H9 (cell line): ENCODE data around the gene APBB2. TPM values are rescaled to one million over a fixed set of nuclear protein-coding genes. Genes with fewer than 3 reads are reported as not detected.

Experiments
- DNase-seq: peaks from one replicate; pipeline ENCODE4 v3.0.0-alpha.2; 2017
- H2AFZ ChIP-seq: one replicate; pipeline ENCODE4 v1.6.1; 2013; ENCODE audit warnings: mild to moderate bottlenecking, low read length, control low read depth, moderate library complexity
- H2AK5ac ChIP-seq: 2 replicates; pipeline ENCODE4 v1.6.1; 2013; ENCODE audit warnings: low read length, control low read depth, mixed read lengths; ENCODE audit not compliant: insufficient read length
- H2BK120ac ChIP-seq: one replicate; pipeline ENCODE4 v1.6.1; 2013; ENCODE audit warnings: low read depth, mild to moderate bottlenecking, low read length, control low read depth, inconsistent platforms; ENCODE audit not compliant: poor library complexity, severe bottlenecking
- H2BK12ac ChIP-seq: 2 replicates; pipeline ENCODE4 v1.6.1; 2013; ENCODE audit warnings: low read length, control low read depth, mixed read lengths, low read depth; ENCODE audit not compliant: insufficient read length
- H2BK15ac ChIP-seq: 2 replicates; pipeline ENCODE4 v1.6.1; 2013; ENCODE audit warnings: low read depth, low read length, control low read depth
- H2BK20ac ChIP-seq: one replicate; pipeline ENCODE4 v1.6.1; 2013; ENCODE audit warnings: low read depth, mild to moderate bottlenecking, low read length, control low read depth, inconsistent platforms; ENCODE audit not compliant: poor library complexity, severe bottlenecking
- H2BK5ac ChIP-seq: 2 replicates; pipeline ENCODE4 v1.6.1; 2013; ENCODE audit warnings: low read length, control low read depth, mixed read lengths; ENCODE audit not compliant: insufficient read length
- H3K14ac ChIP-seq: 2 replicates; pipeline ENCODE4 v1.6.1; 2013; ENCODE audit warnings: low read length, control low read depth; ENCODE audit not compliant: insufficient read depth
- H3K18ac ChIP-seq: 2 replicates; pipeline ENCODE4 v1.6.1; 2013; ENCODE audit warnings: low read depth, mild to moderate bottlenecking, mixed read lengths, low read length, control low read depth; ENCODE audit not compliant: insufficient read length
- H3K23ac ChIP-seq: 2 replicates; pipeline ENCODE4 v1.6.1; 2013; ENCODE audit warnings: low read length, control low read depth, mixed read lengths, low read depth; ENCODE audit not compliant: insufficient read length
- H3K23me2 ChIP-seq: 2 replicates; pipeline ENCODE4 v1.6.1; 2013; ENCODE audit warnings: low read depth, mild to moderate bottlenecking, mixed read lengths, low read length, control low read depth; ENCODE audit not compliant: insufficient read length, poor library complexity, severe bottlenecking
- H3K27ac ChIP-seq: 2 replicates; pipeline ENCODE4 v1.5.1; 2013; ENCODE audit warnings: low read length, control low read depth, mixed read lengths, low read depth; ENCODE audit not compliant: insufficient read length
- H3K27me3 ChIP-seq: 2 replicates; pipeline ENCODE4 v1.6.1; 2013; ENCODE audit warnings: low read length, control low read depth, inconsistent platforms; ENCODE audit not compliant: insufficient read depth
- H3K4ac ChIP-seq: 2 replicates; pipeline ENCODE4 v1.6.1; 2013; ENCODE audit warnings: low read depth, mild to moderate bottlenecking, control low read depth, inconsistent platforms, low read length, moderate library complexity
- H3K4me1 ChIP-seq: 2 replicates; pipeline ENCODE4 v1.6.1; 2013; ENCODE audit warnings: low read length, control low read depth, inconsistent platforms; ENCODE audit not compliant: insufficient read depth
- H3K4me2 ChIP-seq: 2 replicates; pipeline ENCODE4 v1.6.1; 2013; ENCODE audit warnings: low read length, control low read depth, mixed read lengths; ENCODE audit not compliant: insufficient read length, insufficient read depth
- H3K56ac ChIP-seq: 2 replicates; pipeline ENCODE4 v1.6.1; 2013; ENCODE audit warnings: low read depth, mild to moderate bottlenecking, mixed read lengths, low read length, control low read depth; ENCODE audit not compliant: insufficient read length
- H3K79me1 ChIP-seq: 2 replicates; pipeline ENCODE4 v1.6.1; 2013; ENCODE audit warnings: low read depth, mild to moderate bottlenecking, moderate library complexity, low read length, control low read depth, inconsistent platforms; ENCODE audit not compliant: insufficient read depth, poor library complexity, severe bottlenecking
- H3K79me2 ChIP-seq: 2 replicates; pipeline ENCODE4 v1.6.1; 2013; ENCODE audit warnings: low read length, control low read depth, inconsistent platforms; ENCODE audit not compliant: insufficient read depth
- H3K9ac ChIP-seq: 2 replicates; pipeline ENCODE4 v1.6.1; 2013; ENCODE audit warnings: low read length, control low read depth, mixed read lengths; ENCODE audit not compliant: insufficient read length; ENCODE audit errors: extremely low read depth
- H3K9me3 ChIP-seq: one replicate; pipeline ENCODE4 v1.6.1; 2013; ENCODE audit warnings: low read depth, low read length, inconsistent platforms; ENCODE audit not compliant: control insufficient read depth
- H3T11ph ChIP-seq: one replicate; pipeline ENCODE4 v1.6.1; 2013; ENCODE audit warnings: mild to moderate bottlenecking, low read length, control low read depth, inconsistent platforms
- H4K20me1 ChIP-seq: one replicate; pipeline ENCODE4 v1.6.1; 2013; ENCODE audit not compliant: control insufficient read depth, insufficient read length, insufficient read depth
- H4K5ac ChIP-seq: 2 replicates; pipeline ENCODE4 v1.6.1; 2013; ENCODE audit warnings: low read depth, mild to moderate bottlenecking, mixed read lengths, low read length, control low read depth; ENCODE audit not compliant: insufficient read length
- H4K8ac ChIP-seq: replicated peaks from 2 replicates; pipeline ENCODE4 v1.6.1; 2013; ENCODE audit warnings: low read length, control low read depth, mixed read lengths, low read depth; ENCODE audit not compliant: insufficient read length
- H4K91ac ChIP-seq: 2 replicates; pipeline ENCODE4 v1.6.1; 2013; ENCODE audit warnings: low read depth, mild to moderate bottlenecking, moderate library complexity, mixed read lengths, low read length, control low read depth; ENCODE audit not compliant: insufficient read length
- H3K27ac Mint-ChIP-seq, 3 experiments: 2 replicates in 2 of 3; 3 replicates in 1 of 3; pipeline ENCODE4 v1.8.0; 2020 to 2021; ENCODE audit warnings: mixed read lengths in 3 of 3, mild to moderate bottlenecking in 1 of 3, moderate library complexity in 1 of 3
- H3K27me3 Mint-ChIP-seq: 2 replicates; pipeline ENCODE4 v1.8.0; 2021; ENCODE audit warnings: low read depth, mild to moderate bottlenecking, moderate library complexity, mixed read lengths
- H3K36me3 Mint-ChIP-seq, 3 experiments: 2 replicates in 2 of 3; 3 replicates in 1 of 3; pipeline ENCODE4 v1.8.0; 2020 to 2021; ENCODE audit warnings: low read depth in 3 of 3, mixed read lengths in 3 of 3; ENCODE audit not compliant: insufficient read depth in 1 of 3
- H3K4me1 Mint-ChIP-seq, 2 experiments: 2 replicates each; pipeline ENCODE4 v1.8.0; 2020; ENCODE audit warnings: mixed read lengths in 2 of 2
- H3K4me3 Mint-ChIP-seq, 2 experiments: 2 replicates in 1 of 2; 3 replicates in 1 of 2; pipeline ENCODE4 v1.8.0; 2020 to 2021; ENCODE audit warnings: mild to moderate bottlenecking in 2 of 2, mixed read lengths in 2 of 2, moderate library complexity in 1 of 2
- H3K9me3 Mint-ChIP-seq, 2 experiments: 2 replicates in 1 of 2; 3 replicates in 1 of 2; pipeline ENCODE4 v1.8.0; 2020; ENCODE audit warnings: mild to moderate bottlenecking in 2 of 2, mixed read lengths in 2 of 2, moderate library complexity in 1 of 2
- WGBS: extraction: QIAGEN DNeasy Blood & Tissue Kit; methylation state at CpG from one replicate; pipeline ENCODE4 v1.1.7; 2013; ENCODE audit warnings: missing lambda C conversion rate, low lambda C conversion rate, mixed read lengths; ENCODE audit not compliant: insufficient read length; ENCODE audit errors: extremely low coverage; 5-methylcytosine and 5-hydroxymethylcytosine counted together
- total RNA-seq: library from RNA; stranded (reverse); gene quantifications from 2 replicates; pipeline ENCODE4 v1.2.1, GENCODE V29; 2021
- TF ChIP-seq, protein P1 (sequence below): fragments of 200-600 bp; sonication (generic); conservative IDR thresholded peaks from 3 replicates; pipeline ENCODE4 v1.8.0; 2021; ENCODE audit warnings: antibody characterized with exemption, mild to moderate bottlenecking

Gene APBB2
- total RNA-seq, 1 experiment from 2014 or later, result 39.6 TPM

DNA sequence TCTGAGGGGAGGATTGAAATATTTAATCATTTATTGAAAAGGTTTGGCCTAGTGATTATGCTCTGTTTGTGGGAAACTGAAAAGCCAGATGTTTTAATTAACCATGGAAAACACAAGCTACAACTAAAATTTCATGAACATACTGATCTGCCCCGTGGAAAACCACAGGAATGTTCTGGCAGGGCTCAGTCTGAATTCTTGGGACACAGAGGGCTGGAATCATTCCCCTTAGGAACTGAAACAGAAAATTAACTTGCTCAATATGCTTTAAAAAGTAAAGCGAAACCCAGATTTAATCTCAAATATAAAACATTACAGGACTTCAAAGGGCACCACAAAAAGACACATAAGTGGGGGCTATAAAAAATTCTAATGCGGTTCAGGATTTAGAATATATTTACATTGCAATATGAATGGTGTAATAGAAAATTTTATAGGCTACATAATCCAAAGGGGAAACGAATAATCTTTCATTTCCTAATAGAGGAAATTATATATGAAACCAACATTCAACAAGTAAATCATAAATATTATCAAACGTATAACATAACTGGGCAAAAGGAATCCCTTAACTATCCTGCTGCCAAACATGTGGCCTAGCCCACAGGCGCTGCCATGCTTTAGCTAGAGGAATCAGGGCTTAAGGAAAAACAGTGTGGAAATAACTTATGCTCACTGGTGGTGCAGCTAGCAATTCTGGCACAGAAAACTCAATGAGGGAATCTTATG lies 70.9 kb downstream of the APBB2 start:
- Histone ChIP-seq H3K9me3 (no peaks in the 10 kb centered on the region), H2AFZ (no peak overlapping the region), H3K4me2 (no peak overlapping the region), H3K27me3 (no peaks in the 10 kb centered on the region), H3K14ac (no peak overlapping the region), H2BK120ac (no peak overlapping the region), H2BK15ac (no peak overlapping the region), H3T11ph (no peak overlapping the region), H3K9ac (no peak overlapping the region), H2BK5ac (no peak overlapping the region), H3K23me2 (no peaks in the 10 kb centered on the region), H3K56ac (no peak overlapping the region), H2BK12ac (no peak overlapping the region), H2AK5ac (no peak overlapping the region), H4K20me1 (no peaks in the 10 kb centered on the region), H3K27ac (no peak overlapping the region), H3K4ac (no peak overlapping the region), H3K4me1 (no peaks in the 10 kb centered on the region; the same call in 1 of the 2 replicates), H4K8ac (no peak overlapping the region), H3K18ac (no peak overlapping the region), H3K79me1 (no peaks in the 10 kb centered on the region), H2BK20ac (no peak overlapping the region), H3K79me2 (no peaks in the 10 kb centered on the region), H4K5ac (no peak overlapping the region), H4K91ac (no peak overlapping the region), H3K23ac (no peak overlapping the region)
- TF ChIP-seq, protein P1, sequence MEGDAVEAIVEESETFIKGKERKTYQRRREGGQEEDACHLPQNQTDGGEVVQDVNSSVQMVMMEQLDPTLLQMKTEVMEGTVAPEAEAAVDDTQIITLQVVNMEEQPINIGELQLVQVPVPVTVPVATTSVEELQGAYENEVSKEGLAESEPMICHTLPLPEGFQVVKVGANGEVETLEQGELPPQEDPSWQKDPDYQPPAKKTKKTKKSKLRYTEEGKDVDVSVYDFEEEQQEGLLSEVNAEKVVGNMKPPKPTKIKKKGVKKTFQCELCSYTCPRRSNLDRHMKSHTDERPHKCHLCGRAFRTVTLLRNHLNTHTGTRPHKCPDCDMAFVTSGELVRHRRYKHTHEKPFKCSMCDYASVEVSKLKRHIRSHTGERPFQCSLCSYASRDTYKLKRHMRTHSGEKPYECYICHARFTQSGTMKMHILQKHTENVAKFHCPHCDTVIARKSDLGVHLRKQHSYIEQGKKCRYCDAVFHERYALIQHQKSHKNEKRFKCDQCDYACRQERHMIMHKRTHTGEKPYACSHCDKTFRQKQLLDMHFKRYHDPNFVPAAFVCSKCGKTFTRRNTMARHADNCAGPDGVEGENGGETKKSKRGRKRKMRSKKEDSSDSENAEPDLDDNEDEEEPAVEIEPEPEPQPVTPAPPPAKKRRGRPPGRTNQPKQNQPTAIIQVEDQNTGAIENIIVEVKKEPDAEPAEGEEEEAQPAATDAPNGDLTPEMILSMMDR, result no peak
- no peak for DNase-seq
- H3K27ac Mint-ChIP-seq, result peak overlapping the region; percentile 25 to 83 (median 78); a peak in 3 of 7 replicates
- H3K27me3 Mint-ChIP-seq, result no peaks in the 10 kb centered on the region
- H3K4me1 Mint-ChIP-seq, result peaks cover 28 to 30% of the 10 kb centered on the region in 2 experiments
- H3K36me3 Mint-ChIP-seq, result peaks cover 4 to 16% (median 9%) of the 10 kb centered on the region in 3 experiments; a peak in 4 of 7 replicates
- H3K9me3 Mint-ChIP-seq, result no peaks in the 10 kb centered on the region; a peak in 1 of 5 replicates
- WGBS, result no CpG with 5 or more reads among the region's 6 CpGs
- no peak overlapping the region for H3K4me3 Mint-ChIP-seq
